Measurements from ENCODE around the gene PRMT9.

Gene PRMT9

GRCh38 chr4:147617841-147618691 is 65.9 kb downstream of the PRMT9 start:
- DNase-seq (ENCODE audit: low read depth) = no peak

DNA sequence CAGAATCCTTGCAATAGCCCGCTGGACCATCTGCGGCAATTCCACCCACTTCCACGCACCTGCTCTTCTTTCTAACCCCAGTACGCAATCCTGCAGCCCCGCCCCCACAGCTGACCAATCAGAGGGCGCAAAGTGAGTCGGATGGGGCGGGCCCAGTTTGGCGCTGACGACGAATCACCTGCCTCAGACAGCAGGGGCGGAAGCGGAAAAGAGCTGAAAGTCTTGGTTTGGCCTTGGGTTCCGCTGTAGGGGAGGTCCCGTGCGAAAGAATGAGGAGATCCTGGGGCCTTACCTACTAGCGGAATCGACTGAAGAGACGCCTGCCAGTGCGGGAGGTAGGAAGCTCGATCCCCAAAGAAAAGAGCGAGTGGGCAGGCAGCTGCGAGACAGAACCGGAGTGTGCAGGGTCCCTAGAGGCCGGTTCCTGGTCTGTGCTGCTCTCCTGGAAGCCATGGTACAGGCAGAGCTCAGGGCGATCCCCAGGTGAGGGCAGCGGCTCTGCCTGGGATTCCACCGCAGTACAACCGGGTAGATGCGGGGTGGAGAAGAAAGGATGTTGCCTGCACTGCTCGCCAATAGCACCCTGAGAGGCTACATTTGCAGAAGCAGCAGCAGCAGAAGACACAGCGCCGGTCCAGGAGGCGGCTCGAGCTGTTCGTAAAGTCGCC is 66.7 kb downstream of the PRMT9 start, which contains the start of gene TMEM184C:
Gene TMEM184C, plus strand, starts transcription at position 225 of the 668 bp plus-strand sequence. CDS start 560 bp downstream, outside the sequence.
- peak; percentile 85 for DNase-seq (ENCODE audit: low read depth)

- DNase-seq (ENCODE audit: low read depth) = no peak
Observed at GRCh38 chr4:147616849-147617172, 67.2 kb downstream of the PRMT9 start.

GRCh38 chr4:147610686-147611085 is 73.3 kb downstream of the PRMT9 start:
- no peak for DNase-seq (ENCODE audit: low read depth)

- DNase-seq (ENCODE audit: low read depth) = no peak
Observed at GRCh38 chr4:147607471-147607870, 76.5 kb downstream of the PRMT9 start.

DNA sequence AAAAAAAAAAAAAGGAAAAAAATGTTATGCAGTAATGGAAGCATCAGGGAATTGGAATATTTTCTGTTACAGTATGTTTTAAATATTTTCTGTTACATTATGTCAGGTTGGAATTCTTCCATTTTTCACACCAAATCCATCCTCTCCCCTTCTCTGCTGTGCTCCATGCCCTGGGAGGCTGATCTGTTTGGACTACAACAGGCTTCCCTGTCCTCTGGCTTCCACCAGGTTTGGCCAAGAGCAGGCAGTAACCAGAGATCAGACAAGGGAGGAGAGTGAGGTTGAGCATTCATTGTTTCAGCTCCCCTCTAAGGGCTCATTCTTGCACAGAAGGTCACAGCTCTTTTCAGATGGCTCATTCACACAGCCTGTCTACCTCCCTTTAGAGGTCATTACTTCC is 78.5 kb downstream of the PRMT9 start:
- DNase-seq (ENCODE audit: low read depth) = no peak

GRCh38 chr4:147599769-147600168 is 84.2 kb downstream of the PRMT9 start:
- DNase-seq (ENCODE audit: low read depth) = no peak

DNA sequence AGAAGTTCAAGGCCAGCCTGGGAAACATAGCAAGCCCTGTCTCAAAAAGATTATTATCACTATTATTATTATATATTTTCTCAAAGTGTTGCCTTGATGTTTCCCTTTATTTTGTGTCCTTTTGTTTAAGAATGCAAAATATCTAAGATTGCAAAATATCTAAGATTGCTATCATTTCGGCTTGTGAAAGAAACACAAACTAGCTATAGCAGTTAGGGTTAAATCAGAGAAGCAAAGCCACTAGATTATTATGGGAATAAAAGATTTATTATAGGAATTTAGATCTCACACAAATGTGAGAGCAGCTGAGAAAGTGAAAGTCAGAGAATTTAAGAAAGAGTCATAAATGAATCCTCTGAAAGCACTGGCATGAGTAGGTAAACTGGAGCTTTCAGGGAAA is 84.8 kb downstream of the PRMT9 start:
- no peak for DNase-seq (ENCODE audit: low read depth)

GRCh38 chr4:147597561-147597960 is 86.4 kb downstream of the PRMT9 start:
- no peak for DNase-seq (ENCODE audit: low read depth)

- DNase-seq (ENCODE audit: low read depth) = peak; percentile 61
Observed at GRCh38 chr4:147596981-147597380, 87.0 kb downstream of the PRMT9 start.

DNA sequence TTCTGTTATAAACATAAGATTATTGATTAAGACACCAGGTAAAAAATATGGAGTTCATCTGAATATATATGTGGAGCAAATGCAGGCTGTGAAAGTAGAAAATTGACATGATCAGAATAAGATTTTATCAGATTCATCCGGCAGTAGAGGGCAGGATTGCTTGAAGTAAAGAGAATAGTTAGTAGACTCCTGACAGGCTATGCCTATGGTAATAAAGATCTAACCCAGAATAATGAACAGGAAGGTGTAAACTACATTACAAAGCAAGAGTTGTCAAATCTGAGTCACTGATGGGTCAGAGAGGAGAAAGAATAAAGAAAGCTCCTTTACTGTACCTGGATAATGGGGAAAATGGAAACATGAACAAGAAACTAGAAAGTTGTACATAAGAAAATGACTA is 87.6 kb downstream of the PRMT9 start:
- no peak for DNase-seq (ENCODE audit: low read depth)

GRCh38 chr4:147594578-147594977 is 89.4 kb downstream of the PRMT9 start:
- no peak for DNase-seq (ENCODE audit: low read depth)

DNA sequence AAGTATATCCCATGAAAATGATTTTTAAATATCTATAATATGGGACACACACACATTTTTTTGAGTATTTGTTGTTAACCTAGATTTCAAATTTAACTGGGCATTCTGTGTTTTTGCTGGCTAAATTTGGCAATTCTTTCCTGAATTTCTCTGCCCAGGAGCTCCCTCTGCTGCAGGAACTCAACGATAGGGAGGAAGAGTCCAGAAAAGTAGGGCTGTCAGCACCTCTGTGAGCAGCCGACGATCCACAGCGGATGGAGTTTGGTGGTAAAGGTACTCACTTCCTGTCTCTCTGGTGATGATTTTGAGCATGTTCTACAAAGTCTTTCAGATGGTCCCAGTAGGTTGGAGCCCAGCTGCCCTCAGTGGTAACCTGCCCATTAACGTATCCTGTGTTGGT is 89.9 kb downstream of the PRMT9 start:
- DNase-seq (ENCODE audit: low read depth) = no peak

DNA sequence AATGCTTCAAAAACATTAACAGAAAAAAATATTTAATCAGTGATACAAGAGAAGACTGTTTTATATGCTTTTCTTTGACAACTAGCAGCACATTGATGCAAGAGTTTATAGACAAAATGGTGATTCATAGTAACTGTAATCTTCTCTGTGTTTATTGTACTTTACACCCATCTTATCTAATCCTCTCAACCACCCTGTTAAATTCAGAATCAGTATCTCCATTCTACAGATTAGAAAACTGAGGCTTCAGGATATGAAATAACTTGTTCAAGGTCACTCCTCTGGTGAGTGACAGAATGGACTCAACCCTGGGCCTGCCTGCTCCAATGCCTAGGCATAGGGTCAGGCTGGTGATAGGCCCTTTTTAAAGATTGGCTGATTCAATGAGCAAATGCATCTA is 92.9 kb downstream of the PRMT9 start:
- DNase-seq (ENCODE audit: low read depth) = no peak

- DNase-seq (ENCODE audit: low read depth) = no peak
Observed at GRCh38 chr4:147590249-147590920, 93.6 kb downstream of the PRMT9 start.

DNA sequence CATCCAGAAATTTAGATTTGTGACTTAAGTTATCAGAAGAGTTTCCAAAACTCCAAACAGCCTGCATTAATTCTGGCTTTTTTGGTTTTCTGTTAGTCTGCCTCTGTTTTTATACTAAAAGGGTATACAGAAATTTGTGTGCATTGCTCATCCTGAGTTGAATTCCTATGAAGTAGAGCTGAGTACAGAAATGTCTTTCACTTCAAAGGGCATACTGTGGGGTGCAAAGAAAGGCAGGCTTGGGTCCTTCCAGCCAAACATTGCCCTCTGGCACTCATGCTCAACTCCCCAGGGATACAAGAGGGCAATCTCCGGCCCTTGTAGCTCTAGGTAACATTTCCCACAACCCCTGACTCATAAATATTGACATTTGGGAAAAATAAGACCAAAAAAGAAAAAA is 94.4 kb downstream of the PRMT9 start:
- no peak for DNase-seq (ENCODE audit: low read depth)

Data from GM04504 (cell line).